Activated naive CD8-positive, alpha-beta T cell treated with anti-CD3 and anti-CD28 coated beads for 36 hours (primary cell): ENCODE data around the gene GSTM1. TPM values are rescaled to one million over a fixed set of nuclear protein-coding genes. Genes with fewer than 3 reads are reported as not detected.
"Not testable (repeated sequence)": the region's sequence is repeated elsewhere in the genome, so short reads cannot be mapped to it uniquely, and the experiment has no call there.

Experiments
- DNase-seq: peaks from one replicate; pipeline ENCODE4 v3.0.0; 2021
- H3K27ac Mint-ChIP-seq: one replicate; pipeline ENCODE4 v1.8.0; 2022; ENCODE audit warnings: mild to moderate bottlenecking, moderate library complexity, mixed read lengths
- H3K27me3 Mint-ChIP-seq: one replicate; pipeline ENCODE4 v1.8.0; 2022; ENCODE audit warnings: mild to moderate bottlenecking, mixed read lengths
- H3K36me3 Mint-ChIP-seq: one replicate; pipeline ENCODE4 v1.8.0; 2021; ENCODE audit warnings: mild to moderate bottlenecking, mixed read lengths
- H3K4me1 Mint-ChIP-seq: one replicate; pipeline ENCODE4 v1.8.0; 2021; ENCODE audit warnings: mixed read lengths
- H3K4me3 Mint-ChIP-seq: one replicate; pipeline ENCODE4 v1.8.0; 2022; ENCODE audit warnings: mild to moderate bottlenecking, moderate library complexity, mixed read lengths
- H3K9me3 Mint-ChIP-seq: one replicate; pipeline ENCODE4 v1.8.0; 2022; ENCODE audit warnings: mixed read lengths
- total RNA-seq, 2 experiments: library from RNA; stranded (reverse); gene quantifications; one replicate each; pipeline ENCODE4 v1.2.3, GENCODE V29; 2021

The GSTM1 gene
- total RNA-seq, 2 experiments from 2014 or later = not detected

DNA sequence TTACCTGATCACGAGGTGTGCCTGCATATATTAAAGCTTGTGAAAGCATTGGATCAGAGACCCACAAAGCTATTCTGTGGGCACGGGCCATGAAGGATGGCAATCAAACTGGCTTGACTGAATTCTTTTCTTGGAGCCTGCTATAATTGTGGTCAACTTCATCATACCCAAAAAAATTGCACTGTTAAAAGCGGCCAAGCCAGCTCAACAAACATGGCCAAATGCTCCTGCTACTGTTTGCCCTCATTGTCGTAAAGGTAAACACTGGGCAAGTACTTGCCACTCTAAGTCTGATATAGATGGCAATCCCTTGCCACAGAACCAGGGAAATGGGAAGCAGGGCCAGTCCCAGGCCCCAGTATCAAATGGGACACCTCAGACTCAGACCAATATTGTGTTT, 17.8 kb downstream of the GSTM1 start:
- Mint-ChIP-seq H3K4me3 (no peak overlapping the region), H3K9me3 (peaks cover 12% of the 10 kb centered on the region), H3K36me3 (no peaks in the 10 kb centered on the region), H3K27me3 (peaks cover 2% of the 10 kb centered on the region), H3K27ac (no peak overlapping the region), H3K4me1 (no peaks in the 10 kb centered on the region)
- no peak for DNase-seq

DNA sequence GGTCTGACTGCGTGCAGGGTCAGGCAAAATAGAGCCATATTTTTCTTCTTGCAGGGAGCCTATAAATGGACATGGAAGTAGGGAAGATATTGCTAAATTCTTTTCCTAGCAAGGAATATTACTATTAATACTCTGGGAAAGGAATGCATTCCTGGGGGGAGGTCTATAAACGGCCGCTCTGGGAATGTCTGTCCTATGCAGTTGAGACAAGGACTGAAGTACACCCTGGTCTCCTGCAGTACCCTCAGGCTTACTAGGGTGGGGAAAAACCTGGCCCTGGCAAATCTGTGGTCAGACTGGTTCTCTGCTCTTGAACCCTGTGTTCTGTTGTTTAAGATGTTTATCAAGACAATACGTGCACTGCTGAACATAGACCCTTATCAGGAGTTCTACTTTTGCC, 21.3 kb downstream of the GSTM1 start:
- not testable (repeated sequence) for H3K9me3 Mint-ChIP-seq, H3K36me3 Mint-ChIP-seq, H3K27me3 Mint-ChIP-seq, H3K27ac Mint-ChIP-seq, DNase-seq, H3K4me3 Mint-ChIP-seq, H3K4me1 Mint-ChIP-seq

DNA sequence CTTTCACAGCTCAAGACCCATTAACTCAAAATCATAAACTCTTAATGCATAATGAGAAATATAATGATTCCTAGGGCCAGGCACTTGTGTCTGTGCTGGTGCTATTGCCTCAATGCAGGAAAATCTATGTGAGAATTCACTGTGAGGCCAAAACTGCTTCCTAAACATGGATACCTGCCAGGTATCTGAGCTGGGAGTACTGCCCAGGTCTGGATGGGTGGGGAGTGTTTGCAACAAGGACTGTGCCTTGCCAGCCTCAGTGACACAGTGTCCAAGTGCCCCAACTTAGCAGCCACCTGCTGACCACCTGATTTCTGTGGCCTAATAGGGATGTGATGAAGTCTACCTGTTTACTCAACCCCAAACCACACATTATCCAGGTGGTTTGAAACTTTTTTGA, 22.2 kb downstream of the GSTM1 start:
- not testable (repeated sequence) for H3K9me3 Mint-ChIP-seq, H3K27ac Mint-ChIP-seq

DNA sequence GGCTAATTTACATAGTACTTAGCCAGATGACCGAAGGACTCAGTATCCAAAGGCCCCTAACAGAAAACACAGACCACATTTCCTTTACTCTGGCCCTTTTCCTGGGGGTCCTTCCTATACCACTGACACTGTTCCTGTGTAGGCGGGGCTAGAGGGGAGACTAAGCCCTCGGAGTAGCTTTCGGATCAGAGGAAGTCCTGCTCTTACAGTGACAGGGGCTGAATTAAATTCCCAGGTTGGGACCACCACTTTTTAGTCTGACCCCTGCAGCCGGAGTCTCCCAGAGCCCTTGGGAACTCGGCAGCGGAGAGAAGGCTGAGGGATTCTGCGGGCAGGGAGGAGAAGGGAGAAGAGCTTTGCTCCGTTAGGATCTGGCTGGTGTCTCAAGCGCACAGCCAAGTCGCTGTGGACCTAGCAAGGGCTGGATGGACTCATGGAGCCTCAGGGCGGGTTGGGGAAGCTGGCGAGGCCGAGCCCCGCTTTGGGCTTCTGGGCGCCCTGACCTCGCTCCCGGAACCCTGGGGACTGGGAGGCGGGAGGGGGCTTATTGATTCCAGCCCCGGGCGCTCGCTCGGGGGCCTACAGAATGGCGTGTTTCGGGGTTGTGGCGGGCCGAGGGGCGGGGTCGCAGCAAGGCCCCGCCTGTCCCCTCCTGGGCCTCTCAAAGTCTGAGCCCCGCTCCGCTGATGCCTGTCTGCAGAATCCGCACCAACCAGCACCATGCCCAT, 24.1 kb downstream of the GSTM1 start, which contains the start of gene GSTM5:
Gene GSTM5, plus strand, starts transcription at position 659 of the 728 bp plus-strand sequence. Its CDS starts 62 bp downstream, at position 721.
- H3K9me3 Mint-ChIP-seq, H3K4me1 Mint-ChIP-seq, H3K36me3 Mint-ChIP-seq, H3K27ac Mint-ChIP-seq, DNase-seq, H3K4me3 Mint-ChIP-seq, H3K27me3 Mint-ChIP-seq: not testable (repeated sequence)

More for the DNA sequence above, 22.2 kb downstream of the GSTM1 start:
- not testable (repeated sequence) for DNase-seq, H3K4me3 Mint-ChIP-seq, H3K36me3 Mint-ChIP-seq, H3K27me3 Mint-ChIP-seq, H3K4me1 Mint-ChIP-seq

DNA sequence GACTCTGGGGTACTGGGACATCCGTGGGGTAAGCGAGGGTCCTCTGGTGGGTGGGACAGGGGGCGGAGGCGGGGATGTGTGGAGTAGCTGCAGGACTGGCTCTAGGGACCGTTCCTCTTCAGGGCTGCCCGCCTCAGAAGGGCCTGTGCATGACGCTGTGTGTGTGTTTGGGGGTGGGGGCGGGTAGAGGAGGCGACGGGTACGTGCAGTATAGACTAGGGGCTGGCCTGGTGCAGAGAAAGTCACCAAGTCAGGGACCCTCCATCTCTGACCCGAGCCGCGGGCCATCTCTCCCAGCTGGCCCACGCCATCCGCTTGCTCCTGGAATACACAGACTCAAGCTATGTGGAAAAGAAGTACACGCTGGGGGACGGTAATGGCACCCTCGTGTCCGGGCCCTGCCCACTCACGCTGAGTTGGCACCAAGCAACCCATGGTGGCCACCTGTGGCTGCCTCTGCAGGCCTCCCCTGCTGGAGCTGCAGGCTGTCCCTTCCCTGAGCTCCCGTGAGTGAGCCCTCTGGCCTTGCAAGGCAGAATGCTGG, 24.8 kb downstream of the GSTM1 start:
- peaks cover 9% of the 10 kb centered on the region for H3K27me3 Mint-ChIP-seq
- no peak overlapping the region for H3K27ac Mint-ChIP-seq
- H3K9me3 Mint-ChIP-seq = peaks cover 9% of the 10 kb centered on the region

DNA sequence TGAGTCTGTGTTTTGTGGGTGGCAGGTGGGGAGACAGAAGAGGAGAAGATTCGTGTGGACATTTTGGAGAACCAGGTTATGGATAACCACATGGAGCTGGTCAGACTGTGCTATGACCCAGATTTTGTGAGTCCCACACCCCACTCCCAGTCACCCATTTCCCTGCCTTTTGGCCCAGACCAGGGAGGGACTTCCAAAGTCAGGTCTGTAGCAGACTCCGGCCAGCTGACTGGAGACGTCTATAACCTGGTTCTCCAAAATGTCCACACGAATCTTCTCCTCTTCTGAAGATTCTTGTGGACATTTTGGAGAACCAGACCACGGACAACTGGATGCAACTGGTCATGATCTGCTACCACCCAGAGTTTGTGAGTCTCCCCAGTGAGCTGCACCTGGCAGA, 26.0 kb downstream of the GSTM1 start:
- Mint-ChIP-seq H3K4me3 (no peak overlapping the region), H3K4me1 (no peaks in the 10 kb centered on the region), H3K27me3 (peaks cover 9% of the 10 kb centered on the region), H3K27ac (no peak overlapping the region), H3K9me3 (peaks cover 6% of the 10 kb centered on the region), H3K36me3 (no peaks in the 10 kb centered on the region)
- DNase-seq = no peak

More for the DNA sequence above, 24.8 kb downstream of the GSTM1 start:
- Mint-ChIP-seq H3K4me3 (no peak overlapping the region), H3K4me1 (no peaks in the 10 kb centered on the region), H3K36me3 (no peaks in the 10 kb centered on the region)
- DNase-seq = no peak

DNA sequence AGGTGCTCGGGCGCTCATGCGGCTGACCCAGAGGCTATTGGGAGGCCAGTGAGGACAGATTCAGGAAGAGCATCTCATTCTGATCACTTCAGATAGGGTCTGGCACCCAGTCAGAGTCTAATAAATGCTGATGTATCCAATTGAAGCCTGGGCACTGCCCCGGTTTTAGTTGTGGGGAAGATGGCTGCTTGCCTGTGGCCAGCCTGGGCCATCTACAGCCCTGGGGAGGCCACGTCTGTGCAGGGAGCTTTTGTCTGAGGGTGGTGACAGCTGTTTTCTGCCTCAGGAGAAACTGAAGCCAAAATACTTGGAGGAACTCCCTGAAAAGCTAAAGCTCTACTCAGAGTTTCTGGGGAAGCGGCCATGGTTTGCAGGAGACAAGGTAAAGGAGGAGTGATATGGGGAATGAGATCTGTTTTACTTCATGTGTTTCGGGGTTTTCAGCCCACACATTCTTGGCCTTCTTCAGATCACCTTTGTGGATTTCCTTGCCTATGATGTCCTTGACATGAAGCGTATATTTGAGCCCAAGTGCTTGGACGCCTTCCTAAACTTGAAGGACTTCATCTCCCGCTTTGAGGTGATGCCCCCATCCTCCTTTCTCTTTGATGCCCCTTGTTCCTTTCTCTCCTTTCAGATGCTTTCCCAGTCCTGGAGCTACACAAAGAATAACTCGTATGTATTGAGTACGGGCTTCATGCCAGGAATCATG, 27.2 kb downstream of the GSTM1 start:
- no peak overlapping the region for H3K27ac Mint-ChIP-seq
- H3K9me3 Mint-ChIP-seq = no peaks in the 10 kb centered on the region
- H3K4me3 Mint-ChIP-seq = no peak overlapping the region
- H3K36me3 Mint-ChIP-seq = no peaks in the 10 kb centered on the region
- no peak for DNase-seq
- H3K27me3 Mint-ChIP-seq = peaks cover 9% of the 10 kb centered on the region
- peaks cover 4% of the 10 kb centered on the region for H3K4me1 Mint-ChIP-seq

DNA sequence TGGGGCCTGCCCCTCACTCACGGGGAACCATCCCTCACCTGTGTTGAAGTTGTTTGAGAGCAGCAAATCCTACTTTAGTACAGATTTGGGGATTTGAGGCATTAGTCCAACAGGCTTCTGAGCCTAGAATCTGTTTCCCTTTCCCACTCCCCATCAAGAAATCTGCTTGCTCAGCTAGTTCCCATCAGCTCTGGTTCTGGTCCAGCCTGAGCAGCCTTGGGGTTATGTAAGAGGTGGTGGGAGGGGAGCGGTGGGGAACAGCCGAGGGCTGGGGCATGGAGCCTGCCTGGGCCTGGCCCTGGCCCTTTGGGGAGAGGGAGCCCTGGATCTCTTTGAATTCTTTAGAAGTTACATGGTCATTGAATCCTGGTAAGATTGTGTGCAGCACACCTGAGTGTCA, 28.5 kb downstream of the GSTM1 start:
- H3K9me3 Mint-ChIP-seq = no peaks in the 10 kb centered on the region
- no peaks in the 10 kb centered on the region for H3K36me3 Mint-ChIP-seq
- H3K4me3 Mint-ChIP-seq = no peak overlapping the region
- peaks cover 4% of the 10 kb centered on the region for H3K4me1 Mint-ChIP-seq
- DNase-seq = no peak
- H3K27me3 Mint-ChIP-seq = peaks cover 9% of the 10 kb centered on the region
- no peak overlapping the region for H3K27ac Mint-ChIP-seq

DNA sequence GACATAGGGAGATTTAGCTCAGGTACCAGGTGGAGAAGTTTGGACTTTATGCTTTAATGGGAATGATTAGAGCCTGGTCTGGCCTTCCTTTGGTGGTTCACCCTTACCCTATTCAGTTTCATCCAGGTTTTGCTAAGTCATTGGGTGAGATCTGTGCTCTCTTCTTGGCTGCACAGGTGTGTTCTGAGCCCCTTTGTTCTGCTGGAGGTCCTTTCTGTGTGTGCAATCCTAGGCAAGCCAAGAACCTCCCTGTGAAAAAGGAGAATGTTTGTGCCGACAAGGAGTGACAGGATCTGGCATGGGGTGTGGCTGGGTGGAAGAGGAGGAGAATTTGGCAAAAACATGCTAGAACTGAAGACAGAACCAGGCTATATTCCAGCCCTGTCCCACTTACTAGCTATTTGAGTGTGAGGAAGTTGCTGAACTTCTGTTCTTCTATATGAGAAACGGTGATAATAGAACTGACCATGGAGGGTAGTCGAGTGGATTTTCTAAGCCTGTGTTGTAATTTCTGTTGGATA, 29.0 kb downstream of the GSTM1 start:
- Mint-ChIP-seq H3K4me1 (peaks cover 4% of the 10 kb centered on the region), H3K27me3 (peaks cover 9% of the 10 kb centered on the region), H3K4me3 (no peak overlapping the region), H3K27ac (no peak overlapping the region), H3K9me3 (no peaks in the 10 kb centered on the region), H3K36me3 (no peaks in the 10 kb centered on the region)
- DNase-seq = no peak

DNA sequence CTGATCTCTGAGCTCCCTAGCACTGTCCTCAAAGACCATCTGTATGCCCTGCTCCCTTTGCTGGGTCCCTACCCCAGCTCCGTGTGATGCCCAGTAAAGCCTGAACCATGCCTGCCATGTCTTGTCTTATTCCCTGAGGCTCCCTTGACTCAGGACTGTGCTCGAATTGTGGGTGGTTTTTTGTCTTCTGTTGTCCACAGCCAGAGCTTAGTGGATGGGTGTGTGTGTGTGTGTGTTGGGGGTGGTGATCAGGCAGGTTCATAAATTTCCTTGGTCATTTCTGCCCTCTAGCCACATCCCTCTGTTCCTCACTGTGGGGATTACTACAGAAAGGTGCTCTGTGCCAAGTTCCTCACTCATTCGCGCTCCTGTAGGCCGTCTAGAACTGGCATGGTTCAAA, 30.1 kb downstream of the GSTM1 start:
- Mint-ChIP-seq H3K27ac (no peak overlapping the region), H3K4me1 (peaks cover 4% of the 10 kb centered on the region), H3K27me3 (peaks cover 9% of the 10 kb centered on the region), H3K36me3 (no peaks in the 10 kb centered on the region), H3K9me3 (no peaks in the 10 kb centered on the region), H3K4me3 (no peak overlapping the region)
- no peak for DNase-seq

DNA sequence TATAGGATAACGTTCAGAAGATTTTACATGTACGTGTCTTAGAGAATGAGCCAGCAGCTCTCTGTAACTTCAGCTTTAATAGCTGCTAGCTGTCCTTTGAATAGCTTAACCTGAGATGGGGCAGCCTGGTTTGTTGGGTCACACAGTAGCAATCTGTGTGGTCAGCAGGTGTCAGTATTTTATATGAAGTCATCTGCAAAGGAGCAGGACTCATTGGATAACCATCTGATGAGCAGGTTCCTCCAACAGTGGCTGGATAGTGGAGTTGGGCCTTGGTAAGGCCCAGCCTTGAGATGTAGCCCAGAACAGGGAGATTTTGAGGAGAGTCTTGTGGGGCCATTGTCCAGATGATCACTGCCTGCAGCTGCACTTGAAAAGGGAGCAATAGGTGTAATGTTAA, 30.9 kb downstream of the GSTM1 start:
- Mint-ChIP-seq H3K4me3 (no peak overlapping the region), H3K36me3 (no peaks in the 10 kb centered on the region), H3K4me1 (peaks cover 4% of the 10 kb centered on the region), H3K9me3 (no peaks in the 10 kb centered on the region), H3K27ac (no peak overlapping the region), H3K27me3 (peaks cover 9% of the 10 kb centered on the region)
- DNase-seq = no peak

DNA sequence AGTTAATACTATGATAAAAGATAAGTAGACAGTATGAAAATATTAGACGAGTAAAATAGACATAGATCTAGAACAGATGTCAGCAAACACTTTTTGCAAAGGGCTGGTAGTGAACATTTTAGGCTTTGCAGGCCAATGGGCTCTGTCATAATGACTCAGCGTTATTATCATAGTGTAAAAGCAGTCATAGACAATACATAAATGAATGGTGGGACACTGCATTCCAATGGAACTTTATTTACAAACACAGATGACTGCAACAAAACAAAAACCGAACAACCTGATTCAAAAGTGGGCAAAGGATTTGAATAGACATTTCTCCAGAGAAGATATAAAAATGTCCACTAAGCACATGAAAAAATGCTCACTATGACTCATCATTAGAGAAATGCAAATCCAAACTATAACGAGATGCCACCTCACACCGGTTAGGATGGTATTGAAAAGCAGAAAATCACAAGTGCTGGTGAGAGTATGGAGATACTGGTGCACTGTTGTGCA, 31.8 kb downstream of the GSTM1 start:
- Mint-ChIP-seq H3K4me1 (peaks cover 4% of the 10 kb centered on the region), H3K36me3 (no peaks in the 10 kb centered on the region), H3K9me3 (no peaks in the 10 kb centered on the region), H3K27ac (no peak overlapping the region), H3K27me3 (peaks cover 5% of the 10 kb centered on the region), H3K4me3 (no peak overlapping the region)
- DNase-seq = no peak

DNA sequence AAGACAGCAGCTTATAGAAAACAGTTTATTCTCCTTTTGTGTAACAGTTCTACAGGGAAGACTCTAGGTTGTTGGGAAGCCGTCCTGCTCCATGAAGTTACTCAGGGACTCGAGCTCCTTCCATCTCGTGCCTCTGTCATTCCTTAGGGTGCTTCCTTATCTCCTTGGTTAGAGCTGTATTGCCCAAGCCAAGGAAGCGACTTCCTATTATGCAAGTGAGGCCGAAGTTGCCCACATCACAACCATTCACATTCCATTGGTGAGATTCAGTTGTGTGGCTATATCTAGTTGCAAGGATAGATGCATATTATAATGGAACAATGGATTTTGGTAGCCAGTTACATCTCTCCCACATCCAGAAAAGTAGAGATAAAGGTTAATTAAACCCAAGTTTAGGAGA, 33.4 kb downstream of the GSTM1 start:
- Mint-ChIP-seq H3K27me3 (no peaks in the 10 kb centered on the region), H3K4me3 (no peak overlapping the region), H3K9me3 (no peaks in the 10 kb centered on the region), H3K27ac (no peak overlapping the region), H3K36me3 (no peaks in the 10 kb centered on the region), H3K4me1 (peaks cover 4% of the 10 kb centered on the region)
- DNase-seq = no peak

DNA sequence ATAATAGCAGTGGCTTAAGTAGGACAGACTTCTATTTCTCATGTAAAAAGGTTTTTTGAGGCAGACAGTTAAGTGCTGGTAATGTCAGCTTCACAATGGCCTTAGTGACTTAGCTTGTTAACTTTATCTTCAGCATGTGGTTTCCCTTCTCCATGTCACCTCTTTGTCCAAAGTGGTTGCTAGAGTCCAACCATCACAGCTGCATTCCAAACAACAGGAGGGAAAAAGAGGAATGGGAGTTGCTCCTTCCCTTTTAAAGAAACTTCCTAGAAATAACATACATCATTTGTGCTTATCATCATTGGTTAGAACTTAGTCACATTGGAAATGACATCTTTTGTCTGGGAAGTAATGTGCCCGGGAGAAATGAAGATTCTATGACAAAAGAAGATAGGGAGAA, 34.4 kb downstream of the GSTM1 start:
- no peak for DNase-seq
- H3K36me3 Mint-ChIP-seq = no peaks in the 10 kb centered on the region
- H3K4me1 Mint-ChIP-seq = peaks cover 4% of the 10 kb centered on the region
- no peak overlapping the region for H3K27ac Mint-ChIP-seq
- H3K4me3 Mint-ChIP-seq = no peak overlapping the region
- no peaks in the 10 kb centered on the region for H3K9me3 Mint-ChIP-seq
- no peaks in the 10 kb centered on the region for H3K27me3 Mint-ChIP-seq

DNA sequence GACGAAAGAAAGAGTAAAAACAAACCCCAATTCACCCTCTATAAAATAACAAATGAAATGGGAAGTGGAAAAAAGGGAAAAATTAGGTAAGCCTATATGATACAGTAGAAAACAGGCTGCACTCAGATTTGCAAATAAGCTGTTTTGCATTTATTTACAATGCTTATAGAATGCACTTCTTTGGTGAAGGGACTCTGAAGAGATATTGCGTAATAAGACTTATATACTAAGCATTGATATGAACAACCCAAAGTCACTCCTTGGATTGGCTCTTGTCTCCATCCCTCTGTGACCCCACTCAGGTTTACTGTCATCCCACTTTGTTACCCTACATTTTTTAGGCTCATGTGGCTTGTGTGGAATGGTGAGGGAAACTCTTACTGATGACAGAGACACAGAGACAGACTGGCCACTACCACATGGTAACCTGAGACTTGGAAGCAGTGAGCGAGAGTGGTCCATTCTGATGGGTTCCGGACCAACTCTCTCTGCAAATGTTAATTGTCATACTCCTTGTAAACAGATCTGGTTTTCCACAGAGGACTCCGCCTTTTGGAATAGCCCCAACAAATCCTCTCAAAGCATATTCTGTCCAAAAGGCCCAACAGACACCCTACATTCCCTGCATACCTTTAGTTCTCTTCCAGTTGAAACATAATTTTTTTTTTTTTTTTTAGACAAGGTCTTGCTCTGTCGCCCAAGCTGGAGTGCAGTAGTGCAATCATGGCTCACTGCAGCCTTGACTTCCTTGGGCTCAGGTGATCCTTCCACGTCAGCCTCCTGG, 35.5 kb downstream of the GSTM1 start:
- no peak overlapping the region for H3K27ac Mint-ChIP-seq
- no peaks in the 10 kb centered on the region for H3K36me3 Mint-ChIP-seq
- H3K4me3 Mint-ChIP-seq = no peak overlapping the region
- H3K27me3 Mint-ChIP-seq = no peaks in the 10 kb centered on the region
- no peak for DNase-seq
- H3K9me3 Mint-ChIP-seq = no peaks in the 10 kb centered on the region
- H3K4me1 Mint-ChIP-seq = peaks cover 4% of the 10 kb centered on the region
